ENCODE results near the gene CASP8AP2. TPM values are rescaled to one million over a fixed set of nuclear protein-coding genes. Genes with fewer than 3 reads are reported as not detected.
"Not testable (repeated sequence)": the region's sequence is repeated elsewhere in the genome, so short reads cannot be mapped to it uniquely, and the experiment has no call there.

CASP8AP2 gene
- total RNA-seq, 1 donor = 13.0 TPM

DNA sequence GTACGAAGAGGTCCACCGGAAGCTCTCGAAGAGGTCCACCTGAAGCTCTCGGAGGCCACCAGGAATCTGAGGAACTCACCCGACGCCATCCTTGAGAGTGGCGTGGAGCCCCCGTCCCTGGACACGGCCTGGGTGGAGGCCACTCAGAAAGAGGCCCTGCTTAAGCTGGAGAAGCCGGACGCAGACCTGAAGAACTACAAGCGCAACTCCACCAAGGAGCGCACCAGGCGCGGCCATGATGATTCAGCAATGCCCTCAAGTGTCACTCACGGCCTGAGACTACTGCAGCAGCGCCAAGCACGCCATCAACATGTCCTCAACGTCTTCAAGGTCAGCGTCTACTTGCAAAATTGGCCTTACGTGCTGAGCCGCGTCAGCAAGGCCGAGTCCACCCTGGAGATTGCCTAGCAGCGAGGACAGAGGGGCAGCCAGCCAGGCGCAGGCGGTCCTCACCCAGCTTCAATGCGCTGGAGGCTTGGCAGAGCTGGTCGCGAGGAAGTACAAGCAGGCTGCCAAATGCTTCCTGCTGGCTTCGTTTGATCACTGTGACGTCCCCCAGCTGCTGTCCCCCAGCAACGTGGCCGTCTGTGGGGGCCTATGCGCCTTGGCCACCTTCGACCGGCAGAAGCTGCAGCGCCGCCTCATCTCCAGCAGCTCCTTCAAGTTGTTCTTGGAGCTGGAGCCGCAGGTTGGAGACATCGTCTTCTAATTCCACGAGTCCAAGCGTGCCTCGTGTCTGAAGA lies 56.9 kb downstream of the CASP8AP2 start:
- Histone ChIP-seq H3K27ac (ENCODE audit: low read depth, low read length) (no peak overlapping the region), H3K27me3 (ENCODE audit: insufficient read depth, low read length) (peaks cover 18% of the 10 kb centered on the region), H4K20me1 (ENCODE audit: insufficient read depth, low read length) (no peaks in the 10 kb centered on the region), H3K9me3 (ENCODE audit: low read depth, low read length) (no peaks in the 10 kb centered on the region), H3K36me3 (ENCODE audit: insufficient read depth, low read length) (no peaks in the 10 kb centered on the region), H2AFZ (ENCODE audit: low read length) (no peak overlapping the region), H3K4me3 (ENCODE audit: insufficient read depth, low read length) (no peak overlapping the region), H3K79me2 (ENCODE audit: insufficient read depth, low read length) (no peaks in the 10 kb centered on the region), H3K4me2 (ENCODE audit: insufficient read depth, low read length) (no peak overlapping the region), H3K4me1 (ENCODE audit: insufficient read depth, low read length) (no peaks in the 10 kb centered on the region)
- TF ChIP-seq, protein P1, sequence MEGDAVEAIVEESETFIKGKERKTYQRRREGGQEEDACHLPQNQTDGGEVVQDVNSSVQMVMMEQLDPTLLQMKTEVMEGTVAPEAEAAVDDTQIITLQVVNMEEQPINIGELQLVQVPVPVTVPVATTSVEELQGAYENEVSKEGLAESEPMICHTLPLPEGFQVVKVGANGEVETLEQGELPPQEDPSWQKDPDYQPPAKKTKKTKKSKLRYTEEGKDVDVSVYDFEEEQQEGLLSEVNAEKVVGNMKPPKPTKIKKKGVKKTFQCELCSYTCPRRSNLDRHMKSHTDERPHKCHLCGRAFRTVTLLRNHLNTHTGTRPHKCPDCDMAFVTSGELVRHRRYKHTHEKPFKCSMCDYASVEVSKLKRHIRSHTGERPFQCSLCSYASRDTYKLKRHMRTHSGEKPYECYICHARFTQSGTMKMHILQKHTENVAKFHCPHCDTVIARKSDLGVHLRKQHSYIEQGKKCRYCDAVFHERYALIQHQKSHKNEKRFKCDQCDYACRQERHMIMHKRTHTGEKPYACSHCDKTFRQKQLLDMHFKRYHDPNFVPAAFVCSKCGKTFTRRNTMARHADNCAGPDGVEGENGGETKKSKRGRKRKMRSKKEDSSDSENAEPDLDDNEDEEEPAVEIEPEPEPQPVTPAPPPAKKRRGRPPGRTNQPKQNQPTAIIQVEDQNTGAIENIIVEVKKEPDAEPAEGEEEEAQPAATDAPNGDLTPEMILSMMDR (IDR thresholded peaks at IDR 0.05; ENCODE audit: extremely low read depth, low read depth, low read length) = no peak
- DNase-seq (ENCODE audit: insufficient read length, low spot score, missing footprints) = no peak

DNA sequence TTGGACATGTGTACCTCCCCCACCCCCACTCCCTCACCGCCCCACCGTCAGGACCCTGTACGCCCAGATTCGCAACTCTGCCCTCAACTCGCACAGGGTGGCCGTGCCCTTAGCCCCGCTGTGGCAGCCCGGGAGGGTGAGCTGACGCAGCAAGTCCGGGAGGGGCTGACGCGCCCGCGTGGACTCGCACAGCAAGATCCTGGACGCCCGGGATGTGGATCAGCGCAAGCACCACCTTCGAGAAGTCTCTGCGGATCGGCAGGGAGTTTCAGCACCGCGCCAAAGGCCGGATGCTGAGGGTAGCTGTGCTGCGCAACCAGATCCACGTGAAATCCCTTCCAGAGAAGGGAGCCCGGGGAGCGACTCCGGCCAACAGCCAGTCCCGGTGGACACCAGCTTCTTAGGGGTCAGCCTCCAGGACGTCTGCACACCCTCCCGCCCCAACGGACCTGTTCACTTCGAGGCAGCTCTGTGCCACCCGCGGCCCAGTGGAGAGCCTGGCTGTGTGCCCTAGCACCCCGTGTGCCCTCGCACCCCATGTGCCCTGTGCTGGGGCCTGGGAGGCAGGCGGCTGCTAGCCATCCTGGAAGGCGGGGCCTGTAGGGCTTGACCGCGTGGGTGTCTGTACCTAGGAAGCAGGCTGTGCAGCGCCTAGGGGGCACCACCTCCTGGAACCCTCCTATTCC lies 57.9 kb downstream of the CASP8AP2 start:
- no peak overlapping the region for H2AFZ ChIP-seq (ENCODE audit: low read length)
- H3K9me3 ChIP-seq (ENCODE audit: low read depth, low read length) = no peaks in the 10 kb centered on the region
- no peak overlapping the region for H3K27ac ChIP-seq (ENCODE audit: low read depth, low read length)
- no peaks in the 10 kb centered on the region for H3K79me2 ChIP-seq (ENCODE audit: insufficient read depth, low read length)
- no peak overlapping the region for H3K4me2 ChIP-seq (ENCODE audit: insufficient read depth, low read length)
- TF ChIP-seq, protein P1 (IDR thresholded peaks at IDR 0.05; ENCODE audit: extremely low read depth, low read depth, low read length) = no peak
- no peaks in the 10 kb centered on the region for H3K36me3 ChIP-seq (ENCODE audit: insufficient read depth, low read length)
- H4K20me1 ChIP-seq (ENCODE audit: insufficient read depth, low read length) = no peaks in the 10 kb centered on the region
- DNase-seq (ENCODE audit: insufficient read length, low spot score, missing footprints) = no peak
- H3K4me1 ChIP-seq (ENCODE audit: insufficient read depth, low read length) = no peaks in the 10 kb centered on the region
- H3K27me3 ChIP-seq (ENCODE audit: insufficient read depth, low read length) = peaks cover 18% of the 10 kb centered on the region
- no peak overlapping the region for H3K4me3 ChIP-seq (ENCODE audit: insufficient read depth, low read length)

DNA sequence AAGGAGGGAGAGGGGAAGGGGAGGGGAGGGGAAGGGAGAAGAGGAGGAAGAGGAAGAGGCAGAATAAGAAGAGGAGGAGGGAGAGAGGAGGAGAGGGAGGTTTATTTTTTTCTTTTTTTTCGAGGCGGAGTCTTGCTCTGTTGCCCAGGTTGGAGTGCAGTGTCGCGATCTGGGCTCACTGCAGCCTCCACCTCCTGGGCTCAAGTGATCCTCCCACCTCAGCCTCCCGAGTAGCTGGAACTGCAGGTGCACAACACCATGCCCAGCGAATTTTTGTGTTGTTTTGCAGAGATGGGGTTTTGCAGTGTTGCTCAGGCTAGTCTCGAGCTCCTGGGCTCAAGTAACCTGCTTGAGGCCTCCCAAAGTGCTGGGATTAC lies 58.4 kb downstream of the CASP8AP2 start:
- H2AFZ ChIP-seq (ENCODE audit: low read length) = no peak overlapping the region
- DNase-seq (ENCODE audit: insufficient read length, low spot score, missing footprints) = no peak

DNA sequence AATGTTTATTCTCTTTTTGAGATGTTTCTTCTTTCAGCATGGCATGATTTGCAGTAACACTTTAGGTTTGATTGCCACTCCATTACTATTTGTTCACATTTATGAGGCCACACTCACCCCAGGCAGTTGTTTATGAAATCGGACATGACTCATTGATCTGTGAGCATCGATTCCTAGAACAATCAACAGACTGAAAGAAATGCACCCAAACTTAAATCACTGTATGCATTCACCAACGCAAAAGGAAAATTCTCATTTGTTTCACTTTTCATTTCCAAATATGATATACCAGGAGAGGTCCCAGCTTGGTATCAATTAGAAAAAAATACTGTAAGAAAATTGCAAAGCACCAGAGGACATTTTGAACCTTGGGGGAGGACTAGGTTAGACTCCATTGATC lies 59.2 kb downstream of the CASP8AP2 start:
- no peak overlapping the region for H2AFZ ChIP-seq (ENCODE audit: low read length)
- H4K20me1 ChIP-seq (ENCODE audit: insufficient read depth, low read length) = no peaks in the 10 kb centered on the region
- H3K27me3 ChIP-seq (ENCODE audit: insufficient read depth, low read length) = peaks cover 18% of the 10 kb centered on the region
- H3K79me2 ChIP-seq (ENCODE audit: insufficient read depth, low read length) = no peaks in the 10 kb centered on the region
- TF ChIP-seq, protein P1 (IDR thresholded peaks at IDR 0.05; ENCODE audit: extremely low read depth, low read depth, low read length) = no peak
- no peak overlapping the region for H3K4me2 ChIP-seq (ENCODE audit: insufficient read depth, low read length)
- H3K27ac ChIP-seq (ENCODE audit: low read depth, low read length) = no peak overlapping the region
- no peaks in the 10 kb centered on the region for H3K9me3 ChIP-seq (ENCODE audit: low read depth, low read length)
- no peak overlapping the region for H3K4me3 ChIP-seq (ENCODE audit: insufficient read depth, low read length)
- H3K36me3 ChIP-seq (ENCODE audit: insufficient read depth, low read length) = no peaks in the 10 kb centered on the region
- DNase-seq (ENCODE audit: insufficient read length, low spot score, missing footprints) = no peak
- H3K4me1 ChIP-seq (ENCODE audit: insufficient read depth, low read length) = no peaks in the 10 kb centered on the region

More for the DNA sequence above, 58.4 kb downstream of the CASP8AP2 start:
- Histone ChIP-seq H3K27ac (ENCODE audit: low read depth, low read length) (no peak overlapping the region), H3K4me3 (ENCODE audit: insufficient read depth, low read length) (no peak overlapping the region), H3K9me3 (ENCODE audit: low read depth, low read length) (no peaks in the 10 kb centered on the region), H3K4me1 (ENCODE audit: insufficient read depth, low read length) (no peaks in the 10 kb centered on the region), H3K36me3 (ENCODE audit: insufficient read depth, low read length) (no peaks in the 10 kb centered on the region), H4K20me1 (ENCODE audit: insufficient read depth, low read length) (no peaks in the 10 kb centered on the region), H3K27me3 (ENCODE audit: insufficient read depth, low read length) (peaks cover 18% of the 10 kb centered on the region), H3K79me2 (ENCODE audit: insufficient read depth, low read length) (no peaks in the 10 kb centered on the region), H3K4me2 (ENCODE audit: insufficient read depth, low read length) (no peak overlapping the region)
- TF ChIP-seq, protein P1 (IDR thresholded peaks at IDR 0.05; ENCODE audit: extremely low read depth, low read depth, low read length) = no peak

DNA sequence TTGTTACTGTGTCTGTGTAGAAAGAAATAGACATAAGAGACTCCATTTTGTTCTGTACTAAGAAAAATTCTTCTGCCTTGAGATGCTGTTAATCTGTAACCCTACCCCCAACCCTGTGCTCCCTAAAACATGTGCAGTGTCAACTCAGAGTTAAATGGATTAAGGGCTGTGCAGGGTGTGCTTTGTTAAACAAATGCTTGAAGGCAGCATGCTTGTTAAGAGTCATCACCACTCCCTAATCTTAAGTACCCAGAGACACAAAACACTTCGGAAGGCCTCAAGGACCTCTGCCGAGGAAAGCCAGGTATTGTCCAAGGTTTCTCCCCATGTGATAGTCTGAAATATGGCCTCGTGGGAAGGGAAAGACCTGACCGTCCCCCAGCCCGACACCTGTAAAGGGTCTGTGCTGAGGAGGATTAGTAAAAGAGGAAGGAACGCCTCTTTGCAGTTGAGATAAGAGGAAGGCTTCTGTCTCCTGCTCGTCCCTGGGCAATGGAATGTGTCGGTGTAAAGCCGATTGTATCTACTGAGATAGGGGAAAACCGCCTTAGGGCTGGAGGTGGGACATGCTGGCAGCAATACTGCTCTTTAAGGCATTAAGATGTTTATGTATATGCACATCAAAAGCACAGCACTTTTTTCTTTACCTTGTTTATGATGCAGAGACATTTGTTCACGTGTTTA lies 61.3 kb downstream of the CASP8AP2 start:
- peaks cover 14% of the 10 kb centered on the region for H3K27me3 ChIP-seq (ENCODE audit: insufficient read depth, low read length)
- H4K20me1 ChIP-seq (ENCODE audit: insufficient read depth, low read length); H3K9me3 ChIP-seq (ENCODE audit: low read depth, low read length); H2AFZ ChIP-seq (ENCODE audit: low read length); H3K27ac ChIP-seq (ENCODE audit: low read depth, low read length); H3K4me3 ChIP-seq (ENCODE audit: insufficient read depth, low read length); H3K4me1 ChIP-seq (ENCODE audit: insufficient read depth, low read length); DNase-seq (ENCODE audit: insufficient read length, low spot score, missing footprints); H3K79me2 ChIP-seq (ENCODE audit: insufficient read depth, low read length); H3K36me3 ChIP-seq (ENCODE audit: insufficient read depth, low read length); H3K4me2 ChIP-seq (ENCODE audit: insufficient read depth, low read length): not testable (repeated sequence)

All from osteoblast (primary cell).